Measurements from ENCODE around the gene CRB2. TPM values are rescaled to one million over a fixed set of nuclear protein-coding genes. Genes with fewer than 3 reads are reported as not detected.

CRB2 gene
- total RNA-seq, 4 donors from 2014 or later, result 0.06 to 0.13 TPM; not detected in 2

DNA sequence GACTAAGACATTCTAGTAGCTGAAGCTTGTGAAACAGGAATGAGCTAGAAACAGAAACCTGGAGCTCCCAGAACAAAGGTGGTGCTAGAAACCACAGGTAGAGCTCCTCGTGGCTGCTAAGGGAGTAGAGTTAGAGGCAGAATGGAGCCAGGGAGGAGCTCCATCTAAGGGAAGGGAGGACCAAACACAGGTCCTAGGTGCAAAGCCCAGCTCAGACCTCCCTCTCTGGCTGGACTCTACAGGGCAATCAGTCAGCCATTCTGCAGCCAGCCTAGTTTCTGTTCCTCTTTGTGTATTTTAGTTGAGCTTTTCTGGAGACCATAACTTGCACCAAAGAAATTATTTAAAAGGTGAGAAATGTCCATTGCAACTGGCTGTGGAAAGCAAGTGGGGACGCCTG, 70.4 kb downstream of the CRB2 start:
- intact Hi-C loops (cut with DNase I), result no loop called here
- Histone ChIP-seq H3K9me3 (peaks cover 0 to 6% (median 0%) of the 10 kb centered on the region in 4 donors), H3K4me3 (no peak overlapping the region), H3K27ac (replicated peaks in 1 of 4) (no peak overlapping the region), H3K36me3 (peaks cover 15 to 60% (median 32%) of the 10 kb centered on the region in 4 donors), H3K4me1 (no peaks in the 10 kb centered on the region), H3K27me3 (no peaks in the 10 kb centered on the region)
- 79% methylated on average over 2 of the region's 2 CpGs for WGBS
- DNase-seq (ENCODE audit: extremely low spot score), result no peak
- no peak for TF ChIP-seq POLR2AphosphoS5 (IDR thresholded peaks at IDR 0.05)
- TF ChIP-seq, protein P1, sequence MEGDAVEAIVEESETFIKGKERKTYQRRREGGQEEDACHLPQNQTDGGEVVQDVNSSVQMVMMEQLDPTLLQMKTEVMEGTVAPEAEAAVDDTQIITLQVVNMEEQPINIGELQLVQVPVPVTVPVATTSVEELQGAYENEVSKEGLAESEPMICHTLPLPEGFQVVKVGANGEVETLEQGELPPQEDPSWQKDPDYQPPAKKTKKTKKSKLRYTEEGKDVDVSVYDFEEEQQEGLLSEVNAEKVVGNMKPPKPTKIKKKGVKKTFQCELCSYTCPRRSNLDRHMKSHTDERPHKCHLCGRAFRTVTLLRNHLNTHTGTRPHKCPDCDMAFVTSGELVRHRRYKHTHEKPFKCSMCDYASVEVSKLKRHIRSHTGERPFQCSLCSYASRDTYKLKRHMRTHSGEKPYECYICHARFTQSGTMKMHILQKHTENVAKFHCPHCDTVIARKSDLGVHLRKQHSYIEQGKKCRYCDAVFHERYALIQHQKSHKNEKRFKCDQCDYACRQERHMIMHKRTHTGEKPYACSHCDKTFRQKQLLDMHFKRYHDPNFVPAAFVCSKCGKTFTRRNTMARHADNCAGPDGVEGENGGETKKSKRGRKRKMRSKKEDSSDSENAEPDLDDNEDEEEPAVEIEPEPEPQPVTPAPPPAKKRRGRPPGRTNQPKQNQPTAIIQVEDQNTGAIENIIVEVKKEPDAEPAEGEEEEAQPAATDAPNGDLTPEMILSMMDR (IDR thresholded peaks at IDR 0.05), result no peak
- TF ChIP-seq POLR2A (IDR thresholded peaks at IDR 0.05; ENCODE audit: low read depth), result no peak
- no peak for TF ChIP-seq EP300 (IDR thresholded peaks at IDR 0.05)

Small RNAs within 50 kb of the gene (small RNA-seq; reads per million reads assigned to genes)
- 0 reads per million in 3 donors for gene MIR601

Other genes with a start within 250 kb of the CRB2 start
- gene STRBP, start 87.6 kb upstream of the CRB2 start, total RNA-seq, result 10 to 100 TPM; 11.2 to 20.6 (median 14.5) TPM